AG04449 (cell line): Measurements from ENCODE around the gene FAAP100.
"Not testable (repeated sequence)": the region's sequence is repeated elsewhere in the genome, so short reads cannot be mapped to it uniquely, and the experiment has no call there.

Experiments used
- CTCF ChIA-PET: fragments of 350-600 bp; formaldehyde crosslinking; extraction: SDS; loops from one replicate; lab custom pipeline; 2021; ENCODE audit warnings: antibody characterized with exemption; lab: Yijun Ruan, JAX
- POLR2A ChIA-PET: fragments of 400-600, 350-600 bp; formaldehyde crosslinking; extraction: SDS; loops from one replicate; lab custom pipeline; 2020; ENCODE audit warnings: antibody characterized with exemption, inconsistent platforms; lab: Yijun Ruan, JAX
- DNase-seq: peaks from one replicate; pipeline ENCODE4 v3.0.0-alpha.2; 2010; ENCODE audit warnings: low read depth, low spot score
- H3K4me3 ChIP-seq: 2 replicates; pipeline ENCODE4 v1.5.1; 2011; ENCODE audit warnings: low read depth, mild to moderate bottlenecking, control low read depth, low read length
- TF ChIP-seq, protein P1 (sequence below): IDR thresholded peaks from one replicate; pipeline ENCODE4 v1.5.1; 2011; ENCODE audit warnings: mild to moderate bottlenecking, moderate library complexity, low read length, control low read depth, inconsistent platforms; ENCODE audit not compliant: insufficient read depth; ENCODE audit errors: missing control alignments

FAAP100 gene

DNA sequence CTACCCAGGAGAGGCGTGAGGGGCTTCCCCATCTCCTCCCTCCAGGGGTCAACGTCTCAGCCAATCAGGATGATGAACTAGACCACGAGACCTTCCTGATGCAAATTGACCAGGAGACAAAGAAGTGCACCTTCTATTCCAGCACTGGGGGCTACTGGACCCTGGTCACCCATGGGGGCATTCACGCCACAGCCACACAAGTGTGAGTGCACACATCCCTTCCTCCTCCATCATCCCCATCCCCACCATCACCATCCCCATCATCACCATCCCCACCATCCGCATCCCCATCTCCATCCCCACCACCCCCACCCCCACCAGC lies 17.2 kb downstream of the FAAP100 start:
- CTCF ChIA-PET, result interaction anchor here (0.8 kb wide), 1 partner anchor 282 kb away, joined by 3 read pairs; no protein-coding TSS in a partner anchor

DNA sequence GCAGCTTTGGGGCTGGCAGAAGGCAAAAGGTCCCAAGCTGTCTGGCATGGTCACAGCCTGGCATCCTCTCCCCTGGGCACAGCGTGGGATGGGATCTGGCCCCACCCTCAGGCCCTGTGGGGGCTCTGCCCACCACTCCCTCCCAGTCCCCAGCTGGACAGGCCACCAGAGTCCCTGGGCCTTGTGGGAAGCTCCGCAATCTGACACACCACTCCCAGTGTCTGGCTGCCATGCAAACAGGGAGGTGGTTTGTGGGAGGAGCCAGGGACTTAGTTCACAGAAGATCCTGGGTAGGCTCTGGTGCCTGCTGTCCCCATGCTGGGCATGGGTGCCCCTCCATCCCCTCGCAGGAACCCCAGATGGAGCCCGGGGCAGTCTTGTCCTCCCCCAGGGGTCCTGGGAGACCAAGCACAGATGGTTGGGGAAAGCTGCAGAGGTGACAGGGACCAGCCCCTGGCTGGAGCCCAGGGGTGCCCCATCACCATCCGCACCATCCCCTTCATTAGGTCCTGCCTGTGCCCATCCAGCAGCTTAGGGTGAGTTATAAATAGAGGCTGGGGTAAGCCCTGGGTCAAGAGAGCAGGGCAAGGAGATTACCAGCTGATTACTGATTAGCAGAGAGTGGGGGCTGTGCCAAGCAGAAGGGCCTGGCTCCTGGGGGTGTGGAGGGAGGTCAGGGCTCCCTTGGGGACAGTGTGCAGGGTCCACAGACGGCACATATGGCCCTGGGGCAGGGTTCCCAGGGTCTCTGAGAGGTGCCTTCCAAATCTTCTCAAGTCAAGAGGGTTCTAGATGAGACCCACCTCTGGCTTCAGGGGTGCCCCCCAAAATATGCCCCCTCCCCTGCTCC lies 17.8 kb downstream of the FAAP100 start:
- DNase-seq, result no peak
- H3K4me3 ChIP-seq, result no peak overlapping the region
- ChIA-PET POLR2A (interaction anchor here (1.6 kb wide), 1 partner anchor 16 kb away, joined by 5 read pairs; no protein-coding TSS in a partner anchor), CTCF (interaction anchor here (0.8 to 2.0 kb wide), 3 partner anchors 11 to 281 kb away, joined by 3 to 6 read pairs (median 3); no protein-coding TSS in a partner anchor)
- TF ChIP-seq, protein P1, sequence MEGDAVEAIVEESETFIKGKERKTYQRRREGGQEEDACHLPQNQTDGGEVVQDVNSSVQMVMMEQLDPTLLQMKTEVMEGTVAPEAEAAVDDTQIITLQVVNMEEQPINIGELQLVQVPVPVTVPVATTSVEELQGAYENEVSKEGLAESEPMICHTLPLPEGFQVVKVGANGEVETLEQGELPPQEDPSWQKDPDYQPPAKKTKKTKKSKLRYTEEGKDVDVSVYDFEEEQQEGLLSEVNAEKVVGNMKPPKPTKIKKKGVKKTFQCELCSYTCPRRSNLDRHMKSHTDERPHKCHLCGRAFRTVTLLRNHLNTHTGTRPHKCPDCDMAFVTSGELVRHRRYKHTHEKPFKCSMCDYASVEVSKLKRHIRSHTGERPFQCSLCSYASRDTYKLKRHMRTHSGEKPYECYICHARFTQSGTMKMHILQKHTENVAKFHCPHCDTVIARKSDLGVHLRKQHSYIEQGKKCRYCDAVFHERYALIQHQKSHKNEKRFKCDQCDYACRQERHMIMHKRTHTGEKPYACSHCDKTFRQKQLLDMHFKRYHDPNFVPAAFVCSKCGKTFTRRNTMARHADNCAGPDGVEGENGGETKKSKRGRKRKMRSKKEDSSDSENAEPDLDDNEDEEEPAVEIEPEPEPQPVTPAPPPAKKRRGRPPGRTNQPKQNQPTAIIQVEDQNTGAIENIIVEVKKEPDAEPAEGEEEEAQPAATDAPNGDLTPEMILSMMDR, result no peak

More for the DNA sequence above, 17.2 kb downstream of the FAAP100 start:
- TF ChIP-seq, protein P1, result no peak
- POLR2A ChIA-PET, result interaction anchor here (1.6 kb wide), 1 partner anchor 16 kb away, joined by 5 read pairs; no protein-coding TSS in a partner anchor
- no peak overlapping the region for H3K4me3 ChIP-seq
- DNase-seq, result no peak

DNA sequence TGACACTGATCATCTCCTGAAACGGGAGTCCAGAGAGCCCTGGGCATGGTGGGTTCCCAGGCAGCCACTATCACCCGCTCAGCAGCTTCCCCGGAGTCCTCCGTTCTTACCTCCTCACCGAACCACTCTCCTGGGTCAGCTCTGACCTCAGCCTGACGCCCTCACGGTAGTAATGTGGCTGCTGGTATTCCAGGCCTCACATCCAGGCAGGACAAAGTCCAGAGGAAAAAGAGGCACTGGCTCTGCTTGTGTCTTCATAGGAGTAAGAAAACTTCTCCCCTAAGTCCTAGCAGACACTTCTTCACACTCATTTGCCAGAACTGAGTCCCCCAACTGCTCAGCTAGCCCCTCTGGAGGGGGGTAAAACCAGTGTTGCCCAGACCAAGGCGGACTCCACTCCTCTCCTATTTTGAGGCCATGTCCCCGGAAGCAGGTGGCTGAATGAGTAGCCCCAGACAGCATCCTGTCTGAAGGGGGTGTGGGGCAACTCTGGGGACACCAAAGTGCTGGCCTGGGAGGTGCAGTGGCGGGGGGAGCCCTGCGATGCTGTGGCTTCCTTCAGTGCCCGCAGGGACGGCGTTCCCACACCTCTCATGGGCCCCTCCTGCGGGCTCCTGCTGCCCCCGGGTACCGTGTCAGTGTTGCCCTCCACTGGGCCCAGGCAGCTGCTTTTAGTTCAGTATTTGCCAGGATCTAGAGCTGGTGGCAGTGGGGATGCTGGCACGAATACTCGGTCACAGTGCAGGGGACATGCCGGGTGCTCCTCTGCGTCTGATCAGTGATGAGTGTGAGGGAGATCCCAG lies 18.6 kb downstream of the FAAP100 start:
- TF ChIP-seq, protein P1, result no peak
- ChIA-PET POLR2A (interaction anchor here (1.6 kb wide), 1 partner anchor 15 kb away, joined by 5 read pairs; no protein-coding TSS in a partner anchor), CTCF (interaction anchor here (1.1 to 2.0 kb wide), 2 partner anchors 10 to 68 kb away, joined by 3 to 6 read pairs; no protein-coding TSS in a partner anchor)
- no peak overlapping the region for H3K4me3 ChIP-seq
- no peak for DNase-seq

DNA sequence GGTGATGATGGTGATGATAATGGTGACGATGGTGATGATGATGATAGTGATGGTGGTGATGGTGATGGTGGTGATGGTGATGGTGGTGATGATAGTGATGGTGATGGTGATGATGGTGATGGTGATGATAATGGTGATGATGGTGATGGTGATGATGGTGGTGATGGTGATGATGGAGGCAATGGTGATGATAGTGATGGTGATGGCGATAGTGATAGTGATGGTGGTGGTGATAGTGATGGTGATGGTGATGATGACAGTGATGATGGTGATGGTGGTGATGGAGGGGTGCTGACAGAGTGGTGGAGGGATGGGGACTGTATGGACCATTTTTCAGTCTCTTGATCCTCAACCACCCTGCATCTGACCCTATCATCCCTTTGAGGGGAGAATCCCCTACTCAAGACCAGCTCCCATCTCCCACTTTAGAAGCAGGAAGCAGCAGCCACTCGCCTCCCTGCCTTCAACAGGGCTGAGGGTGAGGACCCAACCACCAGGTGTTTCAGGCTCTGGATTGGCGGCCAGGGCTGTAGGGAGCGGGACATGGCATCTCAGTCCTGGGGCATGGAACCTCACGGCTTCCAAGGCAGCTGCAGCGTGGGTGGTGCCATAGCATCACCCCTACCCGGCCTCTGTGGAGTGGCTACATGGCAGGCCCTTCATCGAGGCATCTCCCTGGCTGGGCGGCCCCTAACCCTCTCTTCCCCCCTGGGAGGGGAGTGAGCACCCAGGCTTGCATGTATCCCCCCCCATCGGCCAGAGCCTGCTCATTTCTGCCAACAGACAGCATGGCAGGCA lies 19.5 kb downstream of the FAAP100 start:
- H3K4me3 ChIP-seq, result no peak overlapping the region
- POLR2A ChIA-PET, result no interaction called here
- CTCF ChIA-PET, result interaction anchor here (1.1 to 2.0 kb wide), 2 partner anchors 9 to 68 kb away, joined by 3 to 6 read pairs; no protein-coding TSS in a partner anchor
- TF ChIP-seq, protein P1, result no peak
- DNase-seq, result no peak

DNA sequence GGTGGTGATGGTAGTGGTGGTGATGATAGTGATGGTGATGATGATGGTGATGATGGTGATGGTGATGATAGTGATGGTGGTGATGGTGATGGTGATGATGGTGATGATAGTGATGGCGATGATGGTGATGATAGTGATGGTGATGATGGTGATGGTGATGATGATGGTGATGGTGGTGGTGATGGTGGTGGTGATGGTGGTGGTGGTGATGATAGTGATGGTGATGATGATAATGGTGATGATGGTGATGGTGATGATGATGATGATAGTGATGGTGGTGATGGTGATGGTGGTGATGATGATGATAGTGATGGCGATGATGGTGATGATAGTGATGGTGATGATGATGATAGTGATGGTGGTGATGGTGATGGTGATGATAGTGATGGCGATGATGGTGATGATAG lies 20.2 kb downstream of the FAAP100 start:
- CTCF ChIA-PET, result interaction anchor here (2.0 kb wide), 1 partner anchor 9 kb away, joined by 6 read pairs; no protein-coding TSS in a partner anchor
- H3K4me3 ChIP-seq, POLR2A ChIA-PET, DNase-seq: not testable (repeated sequence)

DNA sequence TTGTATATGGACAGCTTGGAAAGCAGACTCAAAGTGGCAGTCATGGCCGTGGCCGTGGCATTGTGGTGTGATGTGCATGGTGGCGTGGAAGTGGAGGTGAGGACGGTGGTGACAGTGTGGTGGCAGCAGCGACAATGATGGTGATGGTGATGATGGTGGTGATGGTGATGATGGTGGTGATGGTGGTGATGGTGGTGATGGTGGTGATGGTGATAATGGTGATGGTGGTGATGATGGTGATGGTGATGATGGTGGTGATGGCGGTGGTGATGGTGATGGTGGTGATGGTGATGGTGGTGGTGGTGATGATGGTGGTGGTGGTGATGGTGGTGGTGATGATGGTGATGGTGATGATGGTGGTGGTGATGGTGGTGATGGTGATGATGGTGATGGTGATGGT lies 21.1 kb downstream of the FAAP100 start:
- CTCF ChIA-PET, result interaction anchor here (1.6 kb wide), 1 partner anchor 11 kb away, joined by 5 read pairs; no protein-coding TSS in a partner anchor

More for the DNA sequence above, 21.1 kb downstream of the FAAP100 start:
- H3K4me3 ChIP-seq, DNase-seq, POLR2A ChIA-PET: not testable (repeated sequence)
